Right lobe of liver (tissue), 6 donors: ENCODE results near the gene PRM1. TPM values are rescaled to one million over a fixed set of nuclear protein-coding genes. Genes with fewer than 3 reads are reported as not detected.

Experiments used
- ATAC-seq, 4 donors: fragments of 200-7000 bp; cut with Tn5 transposase; one replicate each; pipeline ENCODE4 v1.9.1; 2020; ENCODE audit warnings: mild to moderate bottlenecking in 4 of 4, moderate library complexity in 4 of 4
- DNase-seq, 3 donors: peaks; one replicate each; pipeline ENCODE4 v3.0.0-alpha.2; 2020
- H3K27ac ChIP-seq, 3 donors: fragments of 200-600 bp; one replicate each; pipeline ENCODE4 v1.8.0; 2022
- H3K27me3 ChIP-seq, 2 donors: fragments of 200-600 bp; one replicate each; pipeline ENCODE4 v1.8.0; 2022
- H3K36me3 ChIP-seq, 4 donors: fragments of 200-600 bp; sonication (generic) in 1 of 4; one replicate each; pipeline versions ENCODE4 v1.5.1 to v1.8.0; 2017 to 2022; ENCODE audit warnings: control low read depth in 1 of 4
- H3K4me1 ChIP-seq, 4 donors: fragments of 200-600 bp; sonication (generic) in 1 of 4; one replicate each; pipeline versions ENCODE4 v1.5.1 to v1.8.0; 2017 to 2022; ENCODE audit warnings: control low read depth in 1 of 4
- H3K4me3 ChIP-seq, 3 donors: fragments of 200-600 bp; one replicate each; pipeline ENCODE4 v1.8.0; 2022
- H3K9me3 ChIP-seq, 4 donors: fragments of 200-600 bp; sonication (generic) in 1 of 4; one replicate each; pipeline versions ENCODE4 v1.5.1 to v1.8.0; 2017 to 2022; ENCODE audit warnings: control low read depth in 1 of 4
- POLR2A ChIP-seq: fragments of 450-650 bp; IDR thresholded peaks from one replicate; pipeline ENCODE4 v1.6.1; 2017; ENCODE audit warnings: antibody characterized with exemption, mild to moderate bottlenecking
- WGBS: methylation state at CpG from one replicate; pipeline ENCODE4 v1.1.6; 2018; ENCODE audit warnings: low coverage, low lambda C conversion rate; ENCODE audit not compliant: insufficient coverage; ENCODE audit errors: missing lambda C conversion rate; 5-methylcytosine and 5-hydroxymethylcytosine counted together
- intact Hi-C, 2 donors: fragments of 100-400 bp; cut with DNase I; formaldehyde crosslinking; loops; one replicate each; pipeline versions ENCODE4 v1.11.2 to v1.14.1; 2022
- long read RNA-seq: library from polyadenylated mRNA; unstranded; transcript quantifications from one replicate; pipeline ENCODE4 v2.0.0, GENCODE V29; 2019
- total RNA-seq, 6 experiments: library from RNA; depleted of rRNA in 2 of 6; stranded (reverse); fragments of >200 nt in 2 of 6; fragmentation: NEBNext Ultra II Directional in 3 of 6; extraction: Animal tissue kit (Norgen Biotek cat#: 25700) in 3 of 6; gene quantifications; one replicate each; pipeline versions ENCODE4 v1.1.0 to v1.2.4, GENCODE V29; 2016 to 2023
- TF ChIP-seq, protein P1 (sequence below), 4 donors: fragments of 200-600 bp in 3 of 4; fragments of 450-650 bp in 1 of 4; IDR thresholded peaks; one replicate each; pipeline versions ENCODE4 v1.5.1 to v1.8.0; 2016 to 2022; ENCODE audit warnings: antibody characterized with exemption in 4 of 4, mild to moderate bottlenecking in 2 of 4
- donor health status: DM: no; HTN: yes; CAD: no.
- donor health status: DM: no; HTN: no; CAD: no.
- donor health status: DM: no; HTN: no; CAD: no.
- donor health status: DM: no; HTN: yes; CAD: no.
- donor health status: DM: no; HTN: yes; CAD: no.

PRM1 gene, protein sequence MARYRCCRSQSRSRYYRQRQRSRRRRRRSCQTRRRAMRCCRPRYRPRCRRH
- total RNA-seq, result not detected
- long read RNA-seq, result 0 reads

DNA sequence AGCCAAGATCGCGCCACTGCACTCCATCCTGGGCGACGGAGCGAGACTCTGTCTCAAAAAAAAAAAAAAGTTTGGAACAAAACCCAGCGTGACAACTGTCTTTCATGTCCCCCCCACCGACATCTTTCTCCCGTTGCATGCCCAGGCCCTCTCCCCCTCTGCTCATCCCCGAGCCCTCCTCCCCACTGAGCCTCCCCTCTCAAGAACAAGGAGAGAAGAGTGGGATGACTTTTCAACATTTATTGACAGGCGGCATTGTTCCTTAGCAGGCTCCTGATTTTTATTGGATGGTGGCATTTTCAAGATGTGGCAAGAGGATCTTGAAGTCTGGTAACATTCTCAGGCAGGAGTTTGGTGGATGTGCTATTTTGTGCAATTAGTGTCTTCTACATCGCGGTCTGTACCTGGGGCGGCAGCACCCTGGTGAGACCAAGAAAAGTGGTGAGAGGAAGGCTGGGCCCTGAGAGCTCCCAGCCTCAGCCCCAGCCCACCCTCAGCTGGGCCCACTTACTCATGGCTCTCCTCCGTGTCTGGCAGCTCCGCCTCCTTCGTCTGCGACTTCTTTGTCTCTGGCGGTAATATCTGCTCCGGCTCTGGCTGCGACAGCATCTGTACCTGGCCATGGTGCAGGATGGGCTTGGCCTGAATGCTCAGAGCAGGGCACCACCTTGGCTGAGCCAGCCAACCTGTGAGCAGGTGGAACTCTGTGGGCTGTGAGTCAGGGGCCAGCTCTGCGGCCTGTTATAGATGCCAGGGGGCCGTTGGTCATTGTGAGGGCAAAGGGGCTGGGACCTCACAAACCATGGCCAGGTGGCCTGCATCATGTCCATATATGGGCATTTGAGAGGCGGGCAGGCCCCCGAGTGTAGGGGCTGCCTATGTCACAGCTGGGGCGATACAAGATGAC is at the start of gene PRM1:
Gene PRM1 (minus strand): TSS at position 715 of the 907 bp plus-strand sequence. CDS start 92 bp downstream, at position 623.
- DNase-seq (no peak), ATAC-seq (no peak)
- Histone ChIP-seq H3K27me3 (no peaks in the 10 kb centered on the region), H3K27ac (peak within 1 kb of the TSS in 2 of 3 donors; percentile 54 to 82), H3K4me3 (no peak within 1 kb of the TSS), H3K4me1 (peaks cover 0 to 16% (median 3%) of the 10 kb centered on the region in 4 donors), H3K9me3 (no peaks in the 10 kb centered on the region), H3K36me3 (no peaks in the 10 kb centered on the region)
- WGBS, result 93% methylated on average over 5 of the region's 25 CpGs
- intact Hi-C loops, result no loop called here
- TF ChIP-seq POLR2A, result no peak
- TF ChIP-seq, protein P1, sequence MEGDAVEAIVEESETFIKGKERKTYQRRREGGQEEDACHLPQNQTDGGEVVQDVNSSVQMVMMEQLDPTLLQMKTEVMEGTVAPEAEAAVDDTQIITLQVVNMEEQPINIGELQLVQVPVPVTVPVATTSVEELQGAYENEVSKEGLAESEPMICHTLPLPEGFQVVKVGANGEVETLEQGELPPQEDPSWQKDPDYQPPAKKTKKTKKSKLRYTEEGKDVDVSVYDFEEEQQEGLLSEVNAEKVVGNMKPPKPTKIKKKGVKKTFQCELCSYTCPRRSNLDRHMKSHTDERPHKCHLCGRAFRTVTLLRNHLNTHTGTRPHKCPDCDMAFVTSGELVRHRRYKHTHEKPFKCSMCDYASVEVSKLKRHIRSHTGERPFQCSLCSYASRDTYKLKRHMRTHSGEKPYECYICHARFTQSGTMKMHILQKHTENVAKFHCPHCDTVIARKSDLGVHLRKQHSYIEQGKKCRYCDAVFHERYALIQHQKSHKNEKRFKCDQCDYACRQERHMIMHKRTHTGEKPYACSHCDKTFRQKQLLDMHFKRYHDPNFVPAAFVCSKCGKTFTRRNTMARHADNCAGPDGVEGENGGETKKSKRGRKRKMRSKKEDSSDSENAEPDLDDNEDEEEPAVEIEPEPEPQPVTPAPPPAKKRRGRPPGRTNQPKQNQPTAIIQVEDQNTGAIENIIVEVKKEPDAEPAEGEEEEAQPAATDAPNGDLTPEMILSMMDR (IDR thresholded peaks at IDR 0.05), result no peak

DNA sequence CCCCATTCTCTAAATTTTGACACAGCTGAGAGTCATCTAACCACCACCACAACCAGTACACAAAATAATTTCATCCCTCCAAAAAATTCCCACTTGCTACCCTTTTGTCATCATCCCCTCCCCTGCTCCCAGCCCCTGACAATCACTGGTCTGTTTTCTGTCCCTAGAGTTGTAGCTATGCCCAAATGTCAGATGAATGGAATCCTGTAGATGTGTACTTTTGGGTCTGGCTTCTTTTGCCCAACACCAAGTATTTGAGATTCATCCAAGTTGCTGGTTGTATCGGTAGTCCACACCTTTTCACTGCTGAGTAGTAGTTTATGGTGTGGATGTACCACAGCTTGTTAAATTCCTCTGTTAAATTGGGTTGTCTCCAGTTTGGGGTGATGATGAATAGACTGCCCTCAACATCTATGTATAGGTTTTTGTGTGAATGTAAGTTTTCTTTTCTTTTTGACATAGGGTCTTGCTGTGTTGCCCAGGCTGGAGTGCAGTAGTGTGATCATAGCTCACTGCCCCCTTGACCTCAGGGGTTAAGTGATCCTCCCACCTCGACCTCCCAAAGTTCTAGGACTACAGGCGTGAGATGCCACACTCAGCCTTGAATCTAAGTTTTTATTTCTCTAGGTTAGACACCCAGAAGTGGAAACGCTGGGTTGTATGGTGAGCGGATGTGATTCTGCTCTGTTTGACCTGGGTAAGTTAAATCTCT is 49.6 kb upstream of the PRM1 start:
- 79% methylated on average over 3 of the region's 5 CpGs for WGBS
- TF ChIP-seq POLR2A, result no peak
- TF ChIP-seq, protein P1 (IDR thresholded peaks at IDR 0.05), result no peak
- ATAC-seq, result no peak

DNA sequence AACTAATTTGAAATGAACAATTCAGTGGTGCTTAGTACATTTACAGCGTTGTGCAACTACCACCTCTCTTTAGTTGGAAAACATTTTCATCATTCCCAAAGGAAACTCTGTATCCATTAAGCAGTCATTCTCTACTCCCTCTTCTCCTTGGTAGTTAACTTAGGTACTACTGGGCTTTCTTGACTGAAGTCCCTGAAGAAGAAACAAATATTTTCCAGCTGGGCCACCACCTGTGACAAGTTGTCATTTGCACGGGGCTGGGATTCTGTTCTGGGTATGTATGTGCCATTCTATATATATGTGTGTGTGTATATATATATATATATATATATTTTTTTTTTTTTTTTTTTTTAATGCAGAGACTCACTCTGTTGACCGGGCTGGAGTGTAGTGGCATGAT is 48.8 kb upstream of the PRM1 start:
- intact Hi-C loops, result no loop called here
- DNase-seq, result no peak
- 65% methylated on average over 2 of the region's 3 CpGs for WGBS
- Histone ChIP-seq H3K27ac (no peak overlapping the region), H3K4me1 (no peaks in the 10 kb centered on the region), H3K36me3 (no peaks in the 10 kb centered on the region), H3K4me3 (no peak overlapping the region), H3K27me3 (no peaks in the 10 kb centered on the region), H3K9me3 (no peaks in the 10 kb centered on the region)
- ATAC-seq, result no peak
- no peak for TF ChIP-seq POLR2A
- TF ChIP-seq, protein P1 (IDR thresholded peaks at IDR 0.05), result no peak

More for the DNA sequence above, 49.6 kb upstream of the PRM1 start:
- Histone ChIP-seq H3K36me3 (no peaks in the 10 kb centered on the region), H3K9me3 (no peaks in the 10 kb centered on the region), H3K4me1 (no peaks in the 10 kb centered on the region), H3K27me3 (no peaks in the 10 kb centered on the region), H3K27ac (no peak overlapping the region), H3K4me3 (no peak overlapping the region)
- intact Hi-C loops, result no loop called here
- no peak for DNase-seq

DNA sequence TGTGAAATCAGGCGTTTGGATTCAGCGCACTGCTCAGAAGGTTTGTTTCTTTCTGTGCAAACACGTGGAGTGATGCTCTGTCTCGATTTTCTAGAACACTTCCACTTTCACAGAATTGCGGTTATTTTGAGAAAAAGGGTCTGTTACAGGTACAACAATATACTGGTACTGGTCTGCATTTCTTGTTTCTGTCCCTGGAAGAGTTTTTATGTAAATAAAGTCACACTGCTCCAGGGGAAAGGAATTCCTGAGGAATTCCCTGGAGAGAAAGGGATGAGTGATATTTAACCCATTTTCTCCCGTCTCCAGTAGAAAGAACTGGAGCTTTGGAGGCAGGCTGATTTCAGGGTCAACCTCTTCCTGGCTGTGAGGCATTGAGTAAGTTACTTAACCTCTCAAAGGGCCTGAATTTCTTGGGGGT is 48.0 kb upstream of the PRM1 start:
- Histone ChIP-seq H3K4me1 (no peaks in the 10 kb centered on the region), H3K27me3 (no peaks in the 10 kb centered on the region), H3K9me3 (no peaks in the 10 kb centered on the region), H3K27ac (no peak overlapping the region), H3K36me3 (no peaks in the 10 kb centered on the region), H3K4me3 (no peak overlapping the region)
- intact Hi-C loops, result no loop called here
- DNase-seq (no peak), ATAC-seq (no peak)
- TF ChIP-seq POLR2A, result no peak
- TF ChIP-seq, protein P1 (IDR thresholded peaks at IDR 0.05), result no peak
- WGBS, result 37% methylated on average over 6 of the region's 6 CpGs
